Stimulated activated CD8-positive, alpha-beta memory T cell treated with anti-CD3 and anti-CD28 coated beads, Interleukin-12 subunit alpha, Interleukin-12 subunit beta, amount 100 ng/mL, for 1 hour (primary cell): Measurements from ENCODE around the gene TRMT61A.

Experiments
- DNase-seq: peaks from one replicate; pipeline ENCODE4 v3.0.0-alpha.2; 2020; ENCODE audit warnings: low read depth

The TRMT61A gene

GRCh38 chr14:103548463-103549351 is 19.7 kb downstream of the TRMT61A start:
- no peak for DNase-seq

- DNase-seq = no peak
Measured at GRCh38 chr14:103549361-103550311, 20.6 kb downstream of the TRMT61A start.

GRCh38 chr14:103550451-103551337 is 21.7 kb downstream of the TRMT61A start:
- DNase-seq = no peak

GRCh38 chr14:103551338-103551762 is 22.4 kb downstream of the TRMT61A start:
- no peak for DNase-seq

GRCh38 chr14:103552011-103552845 is 23.2 kb downstream of the TRMT61A start:
- no peak for DNase-seq

GRCh38 chr14:103552846-103553210 is 23.8 kb downstream of the TRMT61A start:
- DNase-seq = no peak

- no peak for DNase-seq
Measured at GRCh38 chr14:103555559-103556337, 26.8 kb downstream of the TRMT61A start.

GRCh38 chr14:103556946-103557758 is 28.2 kb downstream of the TRMT61A start:
- no peak for DNase-seq

GRCh38 chr14:103558071-103558882 is 29.3 kb downstream of the TRMT61A start:
- DNase-seq = no peak

- no peak for DNase-seq
Measured at GRCh38 chr14:103559766-103560165, 30.8 kb downstream of the TRMT61A start.

GRCh38 chr14:103560691-103561090 is 31.7 kb downstream of the TRMT61A start:
- DNase-seq = no peak

- DNase-seq = no peak
Measured at GRCh38 chr14:103561381-103562178, 32.6 kb downstream of the TRMT61A start.

GRCh38 chr14:103562179-103562428 is 33.1 kb downstream of the TRMT61A start:
- no peak for DNase-seq

- DNase-seq = peak; percentile 67
Measured at GRCh38 chr14:103562429-103563225, 33.6 kb downstream of the TRMT61A start, which contains the start of the genes BAG5 and COA8. BAG5 (minus strand) TSS chr14:103562657; CDS start chr14:103561164, 1,493 bp downstream. COA8 (plus strand) TSS chr14:103562960; CDS start chr14:103563002, 42 bp downstream.

- no peak for DNase-seq
Measured at GRCh38 chr14:103563226-103563620, 34.2 kb downstream of the TRMT61A start.

- DNase-seq = no peak
Measured at GRCh38 chr14:103563844-103564505, 35.0 kb downstream of the TRMT61A start.
